ENCODE measurements around the gene DDIT4. TPM values are rescaled to one million over a fixed set of nuclear protein-coding genes. Genes with fewer than 3 reads are reported as not detected.

DDIT4 gene
- total and polyA plus RNA-seq, 9 of the 15 experiments (the other 6 are each of a cell fraction or from before 2014, with no cell fraction given): 8.2 to 675 (median 159) TPM

DNA sequence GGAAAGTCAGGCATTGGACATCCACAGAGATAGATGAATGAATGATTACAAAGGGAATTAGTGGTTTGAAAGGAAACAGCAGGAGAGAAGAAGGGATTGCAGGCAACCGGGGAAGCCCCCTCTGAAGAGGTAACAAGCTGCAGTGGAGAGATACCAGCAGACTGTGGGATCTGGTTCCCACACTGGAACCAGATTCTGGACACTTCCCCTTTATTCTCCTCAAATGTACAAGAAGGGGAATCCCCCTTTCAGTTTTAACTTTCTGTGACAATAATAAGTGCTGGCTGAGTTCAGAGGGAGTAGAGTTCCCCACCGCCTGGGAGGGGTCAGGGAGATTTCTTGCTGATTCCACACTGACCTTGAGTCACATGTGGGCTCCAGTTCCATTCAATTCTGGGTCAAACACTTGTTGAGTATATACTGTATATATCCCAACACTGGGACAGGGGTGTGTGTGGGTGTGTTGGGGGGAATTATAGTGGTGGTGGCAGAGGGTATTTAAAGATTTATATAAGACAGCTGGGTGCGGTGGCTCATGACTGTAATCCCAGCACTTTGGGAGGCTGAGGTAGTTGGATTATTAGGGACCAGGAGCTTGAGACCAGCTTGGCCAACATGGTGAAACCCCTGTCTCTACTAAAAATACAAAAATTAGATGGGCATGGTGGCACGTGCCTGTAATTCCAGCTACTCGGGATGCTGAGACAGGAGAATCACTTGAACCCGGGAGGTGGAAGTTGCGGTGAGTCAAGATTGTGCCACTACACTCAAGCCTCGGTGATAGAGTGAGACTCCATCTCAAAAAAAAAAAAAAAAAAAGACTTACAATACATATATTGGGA lies 16.5 kb upstream of the DDIT4 start (continued):
- TF ChIP-seq AFF4 (CRISPR knock-in tag; IDR thresholded peaks at IDR 0.05) (no peak), ZNF655 (CRISPR knock-in tag; IDR thresholded peaks at IDR 0.05) (no peak), SMARCC2 (IDR thresholded peaks at IDR 0.05; ENCODE audit: low read depth) (peak; percentile 84; the same call in 1 of the 2 replicates), CBFA2T3 (IDR thresholded peaks at IDR 0.05) (peak; percentile 83), ZNF511 (CRISPR knock-in tag; IDR thresholded peaks at IDR 0.05) (no peak), PML (IDR thresholded peaks at IDR 0.05; ENCODE audit: low read length) (peak; percentile 82; the same call in 1 of the 2 replicates), NONO (IDR thresholded peaks at IDR 0.05; ENCODE audit: low read depth in 2 of 2, low read length in 1 of 2) (peak in 1 of 2 experiments; percentile 62; a peak in 1 of 4 replicates), ZNF280A (IDR thresholded peaks at IDR 0.05; ENCODE audit: low read depth, partially characterized antibody) (no peak), NR2C2 (CRISPR knock-in tag; IDR thresholded peaks at IDR 0.05) (no peak), NR2C2 (tag; IDR thresholded peaks at IDR 0.05) (peak; percentile 82), FOXA1 (IDR thresholded peaks at IDR 0.05; ENCODE audit: borderline replicate concordance) (no peak), ZNF717 (CRISPR knock-in tag; IDR thresholded peaks at IDR 0.05) (no peak), ETS2 (tag; IDR thresholded peaks at IDR 0.05; ENCODE audit: borderline replicate concordance, poor library complexity, severe bottlenecking) (no peak), RCOR1 (IDR thresholded peaks at IDR 0.05; ENCODE audit: borderline replicate concordance in 1 of 2, low read depth in 2 of 2, low read length in 2 of 2) (peak in 1 of 2 experiments; percentile 95; a peak in 3 of 4 replicates), HMGXB4 (CRISPR knock-in tag; IDR thresholded peaks at IDR 0.05) (no peak), XRCC3 (IDR thresholded peaks at IDR 0.05) (no peak)
